HEK293 (cell line): Measurements from ENCODE around the gene KRTAP2-2.

ENCODE experiments used
- CTCF ChIA-PET: fragments of 350-600 bp; formaldehyde crosslinking; extraction: SDS; loops from one replicate; lab custom pipeline; 2021; ENCODE audit warnings: antibody characterized with exemption; lab: Yijun Ruan, JAX
- POLR2A ChIA-PET: fragments of 300-600 bp; formaldehyde crosslinking; extraction: SDS; loops from one replicate; lab custom pipeline; 2020; ENCODE audit warnings: antibody characterized with exemption, inconsistent platforms; lab: Yijun Ruan, JAX
- H3K27ac ChIP-seq: fragments of 200-500 bp; sonication (Bioruptor generic); 2 replicates; pipeline ENCODE4 v1.5.1; 2014; ENCODE audit warnings: low read depth, low read length, control low read depth, inconsistent platforms; ENCODE audit errors: extremely low read depth
- H3K36me3 ChIP-seq, 2 experiments: fragments of 200-500 bp in 1 of 2; sonication (Bioruptor generic) in 1 of 2; 1 replicate in 1 of 2; 2 replicates in 1 of 2; pipeline ENCODE4 v1.5.1; 2014 to 2017; ENCODE audit warnings: inconsistent platforms in 2 of 2, low read length in 2 of 2; ENCODE audit not compliant: control insufficient read depth in 2 of 2, insufficient read depth in 1 of 2
- H3K4me1 ChIP-seq: fragments of 200-500 bp; sonication (Bioruptor generic); 2 replicates; pipeline ENCODE4 v1.5.1; 2014; ENCODE audit warnings: mild to moderate bottlenecking, low read length, inconsistent platforms; ENCODE audit not compliant: control insufficient read depth, insufficient read depth
- H3K4me3 ChIP-seq: 2 replicates; pipeline ENCODE4 v1.5.1; 2011; ENCODE audit warnings: low read depth, mild to moderate bottlenecking, control low read depth, low read length, moderate library complexity
- H3K9me3 ChIP-seq: fragments of 200-500 bp; sonication (Bioruptor generic); 2 replicates; pipeline ENCODE4 v1.5.1; 2014; ENCODE audit warnings: low read depth, low read length, inconsistent platforms; ENCODE audit not compliant: control insufficient read depth, insufficient read depth
- BCL11A ChIP-seq: fragments of 450-650 bp; formaldehyde crosslinking; IDR thresholded peaks from 2 replicates; pipeline ENCODE4 v1.5.1; 2016; ENCODE audit warnings: low read depth, missing biosample characterization, missing genetic modification characterization
- GFI1B ChIP-seq: fragments of 450-650 bp; formaldehyde crosslinking; IDR thresholded peaks from 2 replicates; pipeline ENCODE4 v1.5.1; 2016; ENCODE audit warnings: missing biosample characterization, missing genetic modification characterization
- PBX3 ChIP-seq: sonication (generic); formaldehyde crosslinking; IDR thresholded peaks from 2 replicates; pipeline ENCODE4 v1.8.1; 2022; ENCODE audit warnings: mild to moderate bottlenecking, moderate library complexity, missing genetic modification reagents
- SP2 ChIP-seq: fragments of 450-650 bp; formaldehyde crosslinking; IDR thresholded peaks from 2 replicates; pipeline ENCODE4 v1.5.1; 2016; ENCODE audit warnings: missing biosample characterization, missing genetic modification characterization
- YY2 ChIP-seq: fragments of 450-650 bp; formaldehyde crosslinking; IDR thresholded peaks from 2 replicates; pipeline ENCODE4 v1.5.1; 2016; ENCODE audit warnings: missing biosample characterization, missing genetic modification characterization
- ZBTB48 ChIP-seq: fragments of 450-650 bp; formaldehyde crosslinking; IDR thresholded peaks from 2 replicates; pipeline ENCODE4 v1.5.1; 2016; ENCODE audit warnings: missing biosample characterization, missing genetic modification characterization
- ZFP3 ChIP-seq: fragments of 450-650 bp; formaldehyde crosslinking; IDR thresholded peaks from 2 replicates; pipeline ENCODE4 v1.5.1; 2016; ENCODE audit warnings: low read depth, missing biosample characterization, missing genetic modification characterization
- ZFP37 ChIP-seq: fragments of 450-650 bp; formaldehyde crosslinking; IDR thresholded peaks from 2 replicates; pipeline ENCODE4 v1.5.1; 2016; ENCODE audit warnings: missing biosample characterization, missing genetic modification characterization
- ZFP41 ChIP-seq: fragments of 450-650 bp; formaldehyde crosslinking; IDR thresholded peaks from 2 replicates; pipeline ENCODE4 v1.5.1; 2016; ENCODE audit warnings: missing biosample characterization, missing genetic modification characterization, borderline replicate concordance
- ZNF114 ChIP-seq: fragments of 450-650 bp; formaldehyde crosslinking; IDR thresholded peaks from 2 replicates; pipeline ENCODE4 v1.5.0; 2017; ENCODE audit warnings: missing biosample characterization, missing genetic modification characterization
- ZNF2 ChIP-seq: fragments of 450-650 bp; formaldehyde crosslinking; IDR thresholded peaks from 2 replicates; pipeline ENCODE4 v1.5.1; 2016; ENCODE audit warnings: missing biosample characterization, missing genetic modification characterization
- ZNF211 ChIP-seq: fragments of 450-650 bp; formaldehyde crosslinking; IDR thresholded peaks from 2 replicates; pipeline ENCODE4 v1.5.1; 2016; ENCODE audit warnings: low read depth, missing biosample characterization, missing genetic modification characterization
- ZNF23 ChIP-seq: fragments of 450-650 bp; formaldehyde crosslinking; IDR thresholded peaks from 2 replicates; pipeline ENCODE4 v1.5.1; 2016; ENCODE audit warnings: missing biosample characterization, missing genetic modification characterization, borderline replicate concordance
- ZNF274 ChIP-seq, 2 experiments: fragments of 200-500 bp in 1 of 2; fragments of 450-650 bp in 1 of 2; sonication (Bioruptor generic) in 1 of 2; formaldehyde crosslinking in 1 of 2; IDR thresholded peaks; 2 replicates each; pipeline versions ENCODE4 v1.5.1 to v1.6.1; 2014 to 2016; ENCODE audit warnings: borderline replicate concordance in 1 of 2, inconsistent platforms in 1 of 2, low read length in 1 of 2, missing biosample characterization in 1 of 2, missing genetic modification characterization in 1 of 2
- ZNF280D ChIP-seq: fragments of 450-650 bp; formaldehyde crosslinking; IDR thresholded peaks from 2 replicates; pipeline ENCODE4 v1.5.1; 2016; ENCODE audit warnings: missing biosample characterization, missing genetic modification characterization
- ZNF302 ChIP-seq: fragments of 450-650 bp; formaldehyde crosslinking; IDR thresholded peaks from 2 replicates; pipeline ENCODE4 v1.5.1; 2016; ENCODE audit warnings: missing biosample characterization, missing genetic modification characterization, low read depth
- ZNF394 ChIP-seq: fragments of 450-650 bp; formaldehyde crosslinking; IDR thresholded peaks from 2 replicates; pipeline ENCODE4 v1.5.1; 2016; ENCODE audit warnings: missing biosample characterization, missing genetic modification characterization, mild to moderate bottlenecking, moderate library complexity, borderline replicate concordance
- ZNF473 ChIP-seq: fragments of 450-650 bp; formaldehyde crosslinking; IDR thresholded peaks from 2 replicates; pipeline ENCODE4 v1.5.1; 2017; ENCODE audit warnings: missing biosample characterization, missing genetic modification characterization
- ZNF514 ChIP-seq: fragments of 450-650 bp; formaldehyde crosslinking; IDR thresholded peaks from 2 replicates; pipeline ENCODE4 v1.5.1; 2016; ENCODE audit warnings: missing biosample characterization, missing genetic modification characterization
- ZNF561 ChIP-seq: fragments of 450-650 bp; IDR thresholded peaks from 2 replicates; pipeline ENCODE4 v1.5.1; 2018; ENCODE audit warnings: missing biosample characterization, missing genetic modification characterization, borderline replicate concordance
- ZNF76 ChIP-seq: fragments of 450-650 bp; formaldehyde crosslinking; IDR thresholded peaks from 2 replicates; pipeline ENCODE4; 2016; ENCODE audit warnings: low read depth, missing biosample characterization, missing genetic modification characterization, borderline replicate concordance
- ZNF768 ChIP-seq: fragments of 450-650 bp; formaldehyde crosslinking; IDR thresholded peaks from 2 replicates; pipeline ENCODE4 v1.5.1; 2018; ENCODE audit warnings: missing biosample characterization, mild to moderate bottlenecking, missing genetic modification characterization
- ZNF776 ChIP-seq: fragments of 450-650 bp; formaldehyde crosslinking; IDR thresholded peaks from 2 replicates; pipeline ENCODE4 v1.5.0; 2017; ENCODE audit warnings: missing biosample characterization, missing genetic modification characterization, borderline replicate concordance
- ZNF837 ChIP-seq: fragments of 450-650 bp; formaldehyde crosslinking; IDR thresholded peaks from 2 replicates; pipeline ENCODE4 v1.5.1; 2016; ENCODE audit warnings: missing biosample characterization, missing genetic modification characterization
- ZSCAN5A ChIP-seq: fragments of 450-650 bp; formaldehyde crosslinking; IDR thresholded peaks from 2 replicates; pipeline ENCODE4 v1.5.1; 2016; ENCODE audit warnings: missing biosample characterization, missing genetic modification characterization
- TF ChIP-seq, protein P1 (sequence below): fragments of 450-650 bp; formaldehyde crosslinking; IDR thresholded peaks from 2 replicates; pipeline ENCODE4 v1.5.1; 2016; ENCODE audit warnings: missing biosample characterization, missing genetic modification characterization

Gene KRTAP2-2

DNA sequence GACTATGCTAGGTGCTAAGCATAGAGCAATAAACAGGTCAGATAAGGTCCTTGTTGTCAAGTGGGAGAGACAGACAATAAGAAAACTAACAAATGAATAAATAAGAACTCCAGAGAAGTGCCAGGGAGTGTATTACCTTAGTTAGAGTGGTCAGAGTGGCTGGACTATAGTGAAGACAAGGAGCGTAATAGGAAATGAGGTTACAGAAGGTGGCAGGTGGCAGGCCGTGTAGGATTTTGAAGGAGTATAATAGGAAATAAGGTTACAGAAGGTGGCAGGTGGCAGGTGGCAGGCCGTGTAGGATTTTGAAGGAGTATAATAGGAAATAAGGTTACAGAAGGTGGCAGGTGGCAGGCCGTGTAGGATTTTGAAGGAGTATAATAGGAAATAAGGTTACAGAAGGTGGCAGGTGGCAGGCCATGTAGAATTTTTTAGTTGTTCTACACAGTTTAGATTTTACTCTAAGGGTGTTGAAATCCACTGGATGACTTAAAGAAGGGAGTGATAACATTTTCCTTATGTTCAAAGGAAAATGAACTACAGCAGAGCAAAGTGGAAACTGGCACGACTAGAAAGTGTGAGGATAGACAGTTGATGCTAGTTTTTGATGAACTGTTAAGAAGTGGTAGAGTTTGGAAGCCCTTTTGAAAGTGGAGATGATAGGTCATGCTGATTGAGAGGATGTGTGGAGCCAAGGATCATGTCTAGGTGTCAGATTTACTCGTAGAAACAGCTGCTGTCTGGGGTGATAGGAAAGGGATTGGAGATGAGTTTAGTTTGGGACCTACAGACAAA, 42.5 kb downstream of the KRTAP2-2 start:
- Histone ChIP-seq H3K27ac (no peak overlapping the region), H3K9me3 (no peaks in the 10 kb centered on the region), H3K4me1 (no peaks in the 10 kb centered on the region), H3K4me3 (no peak overlapping the region), H3K36me3 (no peaks in the 10 kb centered on the region)
- ChIA-PET POLR2A (no interaction called here), CTCF (no interaction called here)
- no peak for TF ChIP-seq ZNF776 (tag by site-specific recombination)
- no peak for TF ChIP-seq ZNF302 (tag by site-specific recombination)
- no peak for TF ChIP-seq ZNF274 (IDR thresholded peaks at IDR 0.05; ENCODE audit: low read length)
- TF ChIP-seq ZNF274 (tag by site-specific recombination; IDR thresholded peaks at IDR 0.05; ENCODE audit: borderline replicate concordance): no peak
- no peak for TF ChIP-seq ZNF23
- TF ChIP-seq ZNF280D (tag by site-specific recombination): no peak
- TF ChIP-seq BCL11A (tag by site-specific recombination): no peak
- no peak for TF ChIP-seq ZFP3 (tag by site-specific recombination)
- TF ChIP-seq YY2: no peak
- no peak for TF ChIP-seq ZNF114 (tag by site-specific recombination)
- TF ChIP-seq ZNF768 (tag by site-specific recombination): no peak
- no peak for TF ChIP-seq SP2 (tag by site-specific recombination)
- no peak for TF ChIP-seq ZNF473 (tag by site-specific recombination)
- TF ChIP-seq, protein P1, sequence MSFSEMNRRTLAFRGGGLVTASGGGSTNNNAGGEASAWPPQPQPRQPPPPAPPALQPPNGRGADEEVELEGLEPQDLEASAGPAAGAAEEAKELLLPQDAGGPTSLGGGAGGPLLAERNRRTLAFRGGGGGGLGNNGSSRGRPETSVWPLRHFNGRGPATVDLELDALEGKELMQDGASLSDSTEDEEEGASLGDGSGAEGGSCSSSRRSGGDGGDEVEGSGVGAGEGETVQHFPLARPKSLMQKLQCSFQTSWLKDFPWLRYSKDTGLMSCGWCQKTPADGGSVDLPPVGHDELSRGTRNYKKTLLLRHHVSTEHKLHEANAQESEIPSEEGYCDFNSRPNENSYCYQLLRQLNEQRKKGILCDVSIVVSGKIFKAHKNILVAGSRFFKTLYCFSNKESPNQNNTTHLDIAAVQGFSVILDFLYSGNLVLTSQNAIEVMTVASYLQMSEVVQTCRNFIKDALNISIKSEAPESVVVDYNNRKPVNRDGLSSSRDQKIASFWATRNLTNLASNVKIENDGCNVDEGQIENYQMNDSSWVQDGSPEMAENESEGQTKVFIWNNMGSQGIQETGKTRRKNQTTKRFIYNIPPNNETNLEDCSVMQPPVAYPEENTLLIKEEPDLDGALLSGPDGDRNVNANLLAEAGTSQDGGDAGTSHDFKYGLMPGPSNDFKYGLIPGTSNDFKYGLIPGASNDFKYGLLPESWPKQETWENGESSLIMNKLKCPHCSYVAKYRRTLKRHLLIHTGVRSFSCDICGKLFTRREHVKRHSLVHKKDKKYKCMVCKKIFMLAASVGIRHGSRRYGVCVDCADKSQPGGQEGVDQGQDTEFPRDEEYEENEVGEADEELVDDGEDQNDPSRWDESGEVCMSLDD (tag by site-specific recombination): no peak
- TF ChIP-seq ZSCAN5A (tag by site-specific recombination): no peak
- no peak for TF ChIP-seq ZNF561 (tag by site-specific recombination)
- TF ChIP-seq ZBTB48 (tag by site-specific recombination): no peak

DNA sequence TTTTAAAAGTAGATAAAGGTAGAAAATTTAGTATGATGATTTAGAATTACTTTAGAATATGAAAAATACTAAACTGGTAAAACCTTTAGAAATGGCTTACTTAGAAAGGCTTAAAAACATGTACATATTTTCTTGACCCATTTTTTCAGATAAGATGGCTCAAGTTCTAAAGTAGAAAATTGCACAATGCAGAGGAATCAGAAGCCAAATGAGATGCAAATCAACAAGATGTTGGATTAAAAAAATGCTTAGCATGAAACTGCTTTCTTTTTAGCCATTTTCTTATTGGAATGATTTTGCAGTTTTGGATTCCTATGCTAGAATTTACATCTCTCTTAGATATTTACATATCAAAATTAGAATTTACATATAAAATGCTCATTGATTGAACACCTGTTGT, 44.6 kb downstream of the KRTAP2-2 start:
- Histone ChIP-seq H3K4me3 (no peak overlapping the region), H3K9me3 (no peaks in the 10 kb centered on the region), H3K27ac (no peak overlapping the region), H3K36me3 (no peaks in the 10 kb centered on the region), H3K4me1 (no peaks in the 10 kb centered on the region)
- ChIA-PET POLR2A (no interaction called here), CTCF (interaction anchor here (0.7 kb wide), 1 partner anchor 44 kb away, joined by 3 read pairs; no protein-coding TSS in a partner anchor)
- TF ChIP-seq ZNF394 (tag by site-specific recombination) (no peak), ZNF837 (no peak), ZFP37 (tag by site-specific recombination) (no peak), ZNF76 (tag by site-specific recombination) (no peak), PBX3 (no peak), ZNF514 (tag by site-specific recombination) (no peak), ZNF2 (tag by site-specific recombination) (no peak), GFI1B (tag by site-specific recombination) (no peak), ZFP41 (tag by site-specific recombination) (no peak), ZNF211 (tag by site-specific recombination) (no peak)
